ENCODE data around the gene NKAIN2.
"Not testable (repeated sequence)": the region's sequence is repeated elsewhere in the genome, so short reads cannot be mapped to it uniquely, and the experiment has no call there.

Gene NKAIN2

DNA sequence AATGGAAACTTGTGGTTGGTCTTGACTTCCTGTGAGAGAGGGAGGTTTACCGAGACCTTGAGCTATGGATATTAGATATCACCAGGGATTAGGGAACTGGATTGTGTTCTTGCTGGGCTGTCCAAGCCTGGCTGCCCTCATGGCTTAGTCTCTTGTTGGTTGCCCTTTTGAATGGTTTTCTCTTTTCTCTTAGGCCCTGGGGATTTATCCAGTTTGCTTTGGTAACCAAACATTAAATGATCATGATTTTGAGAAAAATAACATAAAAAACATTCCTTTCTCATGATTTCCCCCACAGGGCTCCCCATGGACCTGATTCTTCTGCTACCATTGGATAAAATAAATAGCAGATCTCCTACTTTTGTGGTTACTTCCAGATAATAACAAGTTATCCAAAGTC is 852.2 kb downstream of the NKAIN2 start:
- DNase-seq = no peak

DNA sequence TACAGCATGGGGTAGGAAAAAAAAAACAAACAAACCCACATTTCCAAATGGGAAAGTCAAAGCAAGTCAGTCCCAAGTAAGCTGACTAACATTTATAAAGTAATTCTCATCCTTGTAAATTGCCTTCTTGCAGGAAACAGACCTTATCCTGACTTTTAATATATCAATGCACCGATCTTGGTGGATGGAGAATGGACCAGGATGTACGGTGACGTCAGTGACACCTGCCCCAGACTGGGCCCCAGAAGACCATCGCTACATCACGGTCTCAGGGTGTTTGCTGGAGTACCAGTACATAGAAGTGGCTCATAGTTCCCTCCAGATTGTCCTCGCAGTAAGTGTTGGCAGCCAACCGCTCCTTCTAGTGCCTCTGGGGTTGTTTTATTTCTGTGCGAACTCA is 854.4 kb downstream of the NKAIN2 start:
- no peak for DNase-seq

DNA sequence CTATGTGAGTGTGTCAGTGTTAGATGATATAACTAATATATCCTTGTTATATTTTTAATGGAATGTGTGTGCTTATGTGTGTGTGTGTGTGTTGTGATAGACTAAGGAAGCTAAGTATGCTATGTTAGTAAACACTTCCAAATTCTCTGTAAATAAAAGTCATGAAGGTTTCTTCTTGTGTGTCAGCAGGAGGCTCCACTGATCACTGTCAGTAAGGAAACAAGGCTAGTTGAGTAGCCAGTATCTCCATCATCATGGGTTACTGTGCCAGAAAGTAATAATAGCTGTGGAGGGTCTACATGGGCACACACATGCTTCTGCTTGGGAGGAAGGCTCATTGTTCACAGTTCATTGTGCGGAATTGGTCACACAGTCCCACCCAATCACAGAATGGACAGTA is 855.8 kb downstream of the NKAIN2 start:
- no peak for DNase-seq

DNA sequence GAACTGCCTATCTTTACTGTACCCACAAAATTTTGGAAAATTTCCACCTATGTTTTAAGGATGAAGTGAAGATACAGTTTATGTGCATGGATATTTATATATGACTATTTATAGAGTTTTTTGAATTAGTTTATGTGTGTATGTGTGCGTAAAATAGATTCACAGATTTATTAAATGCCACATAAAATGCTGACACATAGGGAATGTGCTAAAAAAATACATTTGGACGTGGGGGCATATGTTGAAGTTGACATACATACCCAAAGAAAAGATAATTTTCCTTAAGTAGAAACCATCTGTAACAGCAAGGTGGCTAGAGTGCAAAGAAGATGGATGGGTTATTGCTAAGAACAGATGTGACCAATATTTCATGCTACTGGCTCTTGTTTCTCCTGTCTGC is 856.5 kb downstream of the NKAIN2 start:
- DNase-seq = no peak

DNA sequence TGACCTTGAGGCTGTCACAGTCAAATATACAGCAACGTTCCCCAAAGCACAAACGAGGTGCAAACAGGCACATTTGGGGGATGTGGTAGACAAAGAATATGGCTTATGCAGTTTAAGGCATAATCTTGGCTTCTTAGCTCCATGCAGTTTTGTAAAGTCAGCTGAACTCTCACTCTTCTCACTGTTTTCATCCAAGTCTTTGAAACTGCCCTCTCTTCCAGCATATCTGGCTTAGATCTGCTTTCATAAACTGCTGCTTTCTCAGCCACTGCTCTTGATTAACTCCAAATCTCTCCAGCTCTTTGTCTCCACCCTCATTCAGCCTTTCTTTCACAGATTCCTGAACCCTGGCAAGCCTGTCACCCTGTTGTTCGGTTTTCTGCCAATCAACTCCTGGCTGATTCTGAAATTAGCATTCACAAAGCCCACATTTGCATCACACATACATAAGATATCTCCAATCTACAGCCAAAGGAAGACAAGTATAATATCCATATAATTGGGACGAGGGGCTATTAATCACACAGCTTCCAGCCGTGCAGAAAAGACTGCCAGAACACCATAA is 857.5 kb downstream of the NKAIN2 start:
- DNase-seq = no peak

DNA sequence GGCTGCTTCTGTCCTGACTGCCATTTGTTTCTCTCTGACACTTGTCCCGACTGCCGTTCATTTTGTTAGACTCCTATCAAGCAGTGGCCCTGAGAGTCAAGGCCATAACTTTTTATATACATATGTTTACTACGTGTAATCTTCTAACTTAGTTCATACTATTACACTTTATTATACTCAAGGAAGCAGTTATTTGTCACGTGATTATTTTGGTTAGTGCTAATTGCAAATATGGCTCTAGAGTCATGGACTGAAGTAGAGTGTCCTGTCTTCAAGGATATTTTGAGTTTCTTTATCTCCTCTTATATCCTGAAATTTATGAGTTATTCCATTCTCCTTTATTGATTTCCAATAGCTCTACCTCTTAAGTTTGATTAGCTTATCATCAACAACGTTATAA is 864.4 kb downstream of the NKAIN2 start:
- DNase-seq = no peak

DNA sequence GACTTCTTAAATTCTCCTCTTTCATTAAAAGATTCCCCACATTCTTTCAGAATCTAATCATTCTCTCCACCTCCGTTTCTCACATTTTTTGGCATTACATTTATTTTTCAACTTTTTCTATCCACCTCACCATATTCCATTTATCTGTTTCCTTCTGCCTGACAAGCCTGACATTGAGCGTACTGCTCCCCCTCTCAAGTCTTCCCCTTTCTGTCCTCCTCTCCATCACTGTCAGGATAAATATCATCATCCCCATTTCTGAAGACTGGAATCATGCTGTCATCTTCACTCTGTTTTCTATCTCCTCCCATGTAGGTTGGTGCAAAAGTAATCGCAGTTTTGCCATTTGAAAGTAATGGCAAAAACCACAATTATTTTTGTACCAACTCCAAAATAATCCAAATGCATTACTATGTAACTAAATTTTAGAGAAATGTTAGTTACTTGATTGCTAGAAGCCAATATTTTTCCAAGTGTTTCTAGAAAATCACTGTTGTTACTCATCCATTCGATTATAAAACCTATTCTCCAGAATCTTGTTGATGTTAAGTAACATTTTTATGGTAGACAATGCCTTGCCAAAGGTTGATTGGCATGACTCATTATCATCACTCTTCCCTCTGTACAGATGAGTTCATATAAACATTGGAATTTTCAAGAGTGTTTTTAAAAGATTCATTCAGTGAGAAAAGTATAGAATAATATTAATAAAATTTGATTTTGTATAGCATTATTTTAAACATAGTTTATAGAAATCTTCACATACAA is 866.2 kb downstream of the NKAIN2 start:
- no peak for DNase-seq

DNA sequence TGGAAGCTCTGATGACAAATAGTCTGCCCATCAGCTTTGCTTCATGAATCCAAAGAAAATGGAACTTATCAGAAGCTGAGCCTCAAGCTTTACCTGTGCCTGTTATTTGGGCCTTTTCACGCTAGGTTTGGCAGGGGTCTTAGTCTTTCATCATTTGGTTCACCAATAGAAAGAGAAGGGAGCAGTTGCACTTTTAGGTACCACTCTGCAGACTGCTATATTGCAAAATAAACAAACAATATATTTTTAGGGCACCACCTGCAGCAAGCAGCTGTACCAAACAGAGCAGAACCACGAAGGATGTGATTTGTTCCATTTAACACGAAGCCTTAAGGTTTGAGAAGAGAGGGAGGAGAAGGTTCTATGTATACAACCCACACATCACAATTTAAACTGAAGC is 867.1 kb downstream of the NKAIN2 start:
- no peak for DNase-seq

DNA sequence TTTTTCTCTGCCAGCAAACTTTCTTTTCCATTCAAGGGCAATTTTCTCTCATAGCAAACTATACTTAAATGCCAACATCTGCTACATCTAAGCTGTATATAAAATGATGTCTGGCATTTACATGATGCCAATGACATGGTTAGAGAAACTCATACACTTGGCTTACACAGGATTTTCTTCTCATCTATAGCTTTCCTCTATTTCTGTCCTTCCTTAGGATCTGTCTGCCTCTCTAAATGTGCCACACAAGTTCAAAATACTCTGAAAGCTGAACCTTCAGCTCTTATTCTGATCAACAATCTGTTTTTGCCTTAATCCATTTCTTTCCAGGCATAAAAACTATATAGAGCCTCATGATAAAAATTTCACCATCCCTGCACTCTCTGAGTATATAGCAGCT is 867.7 kb downstream of the NKAIN2 start:
- no peak for DNase-seq

DNA sequence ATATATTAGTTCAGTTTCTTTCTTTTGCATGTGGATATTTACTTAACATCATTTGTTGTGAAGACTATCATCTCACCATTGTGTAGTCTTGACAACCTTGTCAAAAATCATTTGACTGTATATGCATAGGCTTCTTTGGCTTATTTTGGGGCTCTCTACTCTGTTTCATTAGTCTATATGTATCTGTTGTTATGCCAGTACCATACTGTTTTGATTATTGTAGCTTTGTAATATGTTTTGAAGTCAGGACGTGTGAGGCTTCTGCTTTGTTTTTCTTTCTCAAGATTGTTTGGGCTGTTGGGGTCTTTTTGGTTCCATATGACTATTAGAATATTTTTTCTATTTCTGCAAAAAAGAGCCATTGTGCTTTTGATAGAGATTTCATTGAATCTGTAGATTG is 870.4 kb downstream of the NKAIN2 start:
- DNase-seq = no peak

DNA sequence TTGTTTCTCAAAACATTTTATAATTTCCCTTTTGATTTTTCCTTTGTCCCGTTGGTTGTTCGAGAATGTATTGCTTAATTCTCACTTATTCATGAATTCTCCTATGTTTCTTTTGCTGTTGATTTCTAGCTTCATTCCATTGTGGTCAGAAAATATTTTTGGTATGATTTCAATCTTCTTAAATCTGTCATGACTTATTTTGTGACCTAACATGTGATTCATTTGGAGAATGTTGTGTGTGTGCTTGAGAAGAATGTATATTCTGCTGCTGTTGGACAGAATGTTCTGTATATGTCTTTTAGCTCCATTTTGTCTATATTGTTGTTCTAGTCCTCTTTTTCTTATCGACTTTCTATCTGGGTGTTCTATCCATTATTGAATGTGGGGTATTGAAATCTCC is 872.4 kb downstream of the NKAIN2 start:
- DNase-seq = no peak

DNA sequence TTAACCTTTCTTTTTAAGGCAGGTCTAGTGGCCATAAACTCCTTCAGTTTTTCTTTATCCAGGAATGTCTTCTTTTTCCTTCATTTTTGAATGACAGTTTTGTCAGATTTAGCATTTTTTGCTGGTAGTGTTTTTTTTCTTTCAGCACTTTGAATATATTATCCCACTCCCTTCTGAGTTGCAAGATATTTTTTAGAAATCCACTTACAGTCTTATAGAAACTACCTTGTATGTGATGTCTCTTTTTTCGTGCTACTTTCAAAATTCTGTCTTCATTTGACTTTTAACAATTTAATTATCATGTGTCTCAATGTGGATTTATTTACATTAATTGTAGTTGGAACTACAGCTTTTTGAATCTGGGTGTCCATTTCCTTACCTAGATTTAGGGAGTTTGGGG is 874.2 kb downstream of the NKAIN2 start:
- no peak for DNase-seq

DNA sequence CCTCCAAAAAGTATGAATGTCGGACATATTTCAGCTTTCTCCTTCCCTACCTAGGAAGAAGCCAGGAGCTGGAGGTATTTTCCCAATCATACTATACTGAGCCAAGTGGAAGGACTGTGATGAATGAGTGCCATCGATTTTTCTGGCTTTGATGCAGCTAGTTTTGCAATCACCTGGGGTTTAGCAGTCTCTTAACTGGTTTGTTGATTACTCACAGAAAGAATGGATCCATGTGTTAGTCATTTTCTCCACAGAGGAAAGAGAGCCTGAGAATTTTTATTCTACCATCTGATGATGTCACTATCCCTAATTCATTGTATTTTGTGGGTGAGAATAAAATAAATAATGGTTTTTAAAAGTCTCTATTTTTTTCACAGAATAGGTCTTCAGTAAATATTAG is 875.7 kb downstream of the NKAIN2 start:
- no peak for DNase-seq

DNA sequence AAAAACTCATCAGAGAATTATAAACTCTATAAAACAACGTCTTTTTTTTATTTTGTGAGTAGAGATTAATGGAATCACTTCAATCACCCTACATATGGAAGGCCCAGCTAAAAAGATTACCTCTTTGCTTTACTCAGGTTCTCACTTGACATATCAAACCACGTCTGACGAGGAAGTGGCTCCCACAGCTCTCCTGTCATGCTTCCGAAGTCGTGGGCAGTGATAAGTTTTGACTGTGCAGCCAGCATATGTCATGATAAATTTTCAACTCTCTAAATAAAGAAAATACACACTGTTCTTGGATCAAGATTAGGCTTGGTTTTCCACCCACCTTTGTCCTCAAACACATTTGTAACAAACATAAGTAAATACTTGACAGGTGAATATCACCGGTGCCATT is 879.1 kb downstream of the NKAIN2 start:
- DNase-seq = no peak

DNA sequence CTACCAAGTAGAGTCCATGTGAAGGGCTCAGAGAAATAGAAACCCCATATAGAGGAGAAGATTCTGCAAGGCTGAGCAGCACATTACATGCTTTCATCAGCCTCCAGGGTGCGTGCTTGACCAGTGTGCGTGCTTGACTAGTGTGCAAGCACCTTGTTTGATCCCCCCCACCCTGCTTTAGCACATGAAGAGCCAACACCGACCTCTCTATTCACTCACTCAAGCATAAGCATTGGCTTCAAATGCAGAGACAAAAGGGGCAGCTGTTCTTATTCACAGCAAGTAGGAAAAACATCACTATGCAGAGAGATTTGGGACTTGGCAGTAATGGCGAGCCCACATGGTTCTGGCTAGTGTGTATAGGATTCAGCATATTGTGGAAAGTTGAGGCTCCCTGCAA is 879.8 kb downstream of the NKAIN2 start:
- DNase-seq = no peak

DNA sequence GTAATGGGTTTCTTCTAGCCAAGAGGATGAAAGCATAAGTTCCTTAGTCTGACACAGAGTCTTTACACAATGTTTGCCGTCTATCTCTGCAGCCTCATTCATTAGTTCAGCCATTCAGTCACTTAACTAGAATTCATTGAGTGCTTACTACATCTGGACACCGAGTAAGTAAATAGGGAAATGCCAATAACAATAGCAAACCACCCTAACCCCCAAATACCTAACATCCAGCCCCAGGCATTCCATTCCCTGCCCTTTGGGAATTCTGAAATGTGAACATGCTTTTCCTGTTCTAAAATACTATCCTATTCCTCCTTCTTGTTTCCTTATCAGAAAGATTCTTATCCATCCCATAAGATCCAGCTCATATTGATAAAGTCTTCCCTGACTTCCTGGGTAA is 881.0 kb downstream of the NKAIN2 start:
- DNase-seq = no peak

DNA sequence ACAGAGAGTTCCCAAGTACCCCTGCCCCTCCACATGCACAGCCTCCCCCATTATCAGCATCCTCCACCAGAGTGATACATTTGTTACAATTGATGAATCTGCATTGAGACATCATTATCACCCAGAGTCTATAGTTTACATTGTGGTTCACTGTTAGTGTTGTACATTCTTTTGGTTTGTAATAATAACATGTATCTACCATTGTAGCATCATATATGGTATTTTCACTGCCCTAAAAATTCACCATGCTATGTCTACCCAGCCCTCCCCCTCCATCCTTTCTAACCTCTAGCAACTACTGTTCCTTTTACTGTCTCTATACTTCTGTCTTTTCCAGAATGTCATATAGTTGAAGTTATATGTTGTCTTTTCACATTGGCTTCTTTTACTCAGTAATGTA is 884.7 kb downstream of the NKAIN2 start:
- DNase-seq = no peak

DNA sequence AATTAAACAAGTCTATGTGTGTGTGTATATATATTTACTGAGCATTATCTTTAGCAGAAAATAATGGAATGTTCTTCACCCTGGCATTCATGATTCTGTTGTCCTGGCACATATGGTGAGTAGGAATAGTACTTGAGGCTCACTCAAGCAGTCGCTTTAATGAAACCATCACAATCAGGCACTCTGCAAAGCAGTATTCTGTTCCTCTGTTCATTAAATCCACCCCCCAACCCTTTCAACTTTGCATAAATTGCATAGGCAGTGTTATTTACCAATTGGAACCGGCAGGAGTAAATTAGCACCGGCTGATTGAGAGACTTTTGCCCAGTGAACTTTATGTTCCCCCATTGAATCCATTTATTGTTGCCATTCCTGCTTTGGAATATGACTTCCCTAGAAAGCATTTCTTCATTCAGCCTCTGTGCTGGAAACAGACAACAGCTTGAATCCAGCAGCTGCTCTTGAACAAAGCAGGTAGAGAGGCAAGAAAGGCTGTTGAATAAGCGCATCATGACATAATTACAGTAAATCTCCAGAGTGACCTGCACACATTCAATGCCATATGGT is 890.6 kb downstream of the NKAIN2 start:
- no peak for DNase-seq

DNA sequence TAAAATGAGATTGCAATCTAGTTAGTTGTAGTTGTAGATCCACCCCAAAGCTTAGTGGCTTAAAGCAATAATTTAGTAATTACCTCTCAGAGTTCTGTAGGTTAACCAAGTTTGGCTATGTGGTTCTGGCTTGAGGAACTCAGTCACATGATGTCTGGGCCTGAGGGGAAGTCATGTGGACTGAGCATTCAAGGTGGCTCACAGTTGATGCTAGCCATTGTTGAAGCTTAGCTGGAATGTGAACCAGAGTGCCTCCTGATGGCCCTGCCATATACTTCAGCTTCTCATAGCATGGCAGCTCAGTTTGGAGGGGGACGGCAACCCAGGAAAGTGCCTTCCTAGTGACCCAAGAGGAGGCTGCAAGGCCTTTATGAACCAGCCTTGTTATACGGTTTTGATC is 895.4 kb downstream of the NKAIN2 start:
- no peak for DNase-seq

DNA sequence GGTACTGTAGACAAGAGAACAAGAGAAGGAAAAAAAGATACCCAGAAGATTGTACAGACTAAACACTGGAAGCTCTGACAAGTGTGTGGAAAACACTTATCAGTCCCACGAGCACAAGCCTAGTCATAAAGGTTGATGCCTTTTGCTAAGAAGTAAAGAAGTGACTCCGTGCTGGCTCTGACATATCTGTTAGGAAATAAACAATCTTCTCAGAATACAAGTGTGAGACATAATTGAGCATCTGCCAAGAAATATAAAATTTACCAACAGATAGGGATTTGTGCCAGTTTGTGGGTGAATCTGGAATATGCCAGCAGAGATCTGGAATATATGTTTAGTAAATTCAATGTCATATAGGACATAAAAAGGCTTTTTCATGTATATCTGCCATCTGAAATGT is 899.9 kb downstream of the NKAIN2 start:
- no peak for DNase-seq

DNA sequence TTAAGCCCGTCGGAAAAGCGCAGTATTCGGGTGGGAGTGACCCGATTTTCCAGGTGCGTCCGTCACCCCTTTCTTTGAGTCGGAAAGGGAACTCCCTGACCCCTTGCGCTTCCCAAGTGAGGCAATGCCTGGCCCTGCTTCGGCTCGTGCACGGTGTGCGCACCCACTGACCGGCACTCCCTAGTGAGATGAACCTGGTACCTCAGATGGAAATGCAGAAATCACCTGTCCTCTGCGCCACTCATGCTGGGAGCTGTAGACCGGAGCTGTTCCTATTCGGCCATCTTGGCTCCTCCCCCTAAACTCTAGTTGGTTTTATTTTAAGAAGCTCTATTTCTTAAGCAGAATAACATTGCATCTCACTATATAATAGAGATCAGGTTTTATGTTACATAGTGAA is 908.9 kb downstream of the NKAIN2 start:
- not testable (repeated sequence) for DNase-seq

DNA sequence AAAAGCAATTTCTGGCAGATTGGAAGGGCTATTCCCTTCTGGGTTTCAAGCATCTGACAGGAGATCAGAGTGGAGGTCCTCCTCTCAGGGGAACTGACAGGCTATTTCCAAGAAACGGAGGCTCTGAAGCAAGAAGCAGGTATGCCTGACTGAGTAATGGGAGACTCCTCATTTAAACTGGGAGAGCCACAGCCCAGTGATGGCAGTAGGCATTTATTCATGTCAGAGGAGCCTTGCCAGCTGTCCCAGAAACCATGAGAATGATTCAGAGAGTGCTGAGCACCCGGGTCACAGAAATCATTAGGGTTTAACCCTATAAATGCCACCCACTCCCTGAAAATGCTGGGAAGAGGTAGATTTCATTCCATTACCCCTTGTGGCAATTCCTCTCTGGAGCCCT is 911.1 kb downstream of the NKAIN2 start:
- DNase-seq = no peak

DNA sequence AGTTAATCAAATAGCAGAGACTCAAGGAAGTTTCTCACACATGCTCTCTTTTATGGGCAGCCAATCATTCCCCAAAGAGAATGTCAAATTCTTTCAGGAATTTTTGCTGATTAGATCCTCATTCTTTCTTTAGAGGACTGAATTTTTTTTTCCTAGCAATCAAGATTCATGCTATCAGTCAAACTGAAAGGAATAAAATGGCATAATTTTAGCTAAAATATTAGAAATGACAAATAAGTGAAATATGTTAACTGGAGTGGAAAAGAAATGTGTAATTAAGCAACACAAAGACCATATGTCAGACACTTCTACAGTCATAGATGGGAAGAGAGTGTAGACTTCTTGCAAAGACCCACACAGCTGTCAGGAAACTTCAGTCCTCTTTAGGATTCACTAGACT is 916.2 kb downstream of the NKAIN2 start:
- DNase-seq = no peak

DNA sequence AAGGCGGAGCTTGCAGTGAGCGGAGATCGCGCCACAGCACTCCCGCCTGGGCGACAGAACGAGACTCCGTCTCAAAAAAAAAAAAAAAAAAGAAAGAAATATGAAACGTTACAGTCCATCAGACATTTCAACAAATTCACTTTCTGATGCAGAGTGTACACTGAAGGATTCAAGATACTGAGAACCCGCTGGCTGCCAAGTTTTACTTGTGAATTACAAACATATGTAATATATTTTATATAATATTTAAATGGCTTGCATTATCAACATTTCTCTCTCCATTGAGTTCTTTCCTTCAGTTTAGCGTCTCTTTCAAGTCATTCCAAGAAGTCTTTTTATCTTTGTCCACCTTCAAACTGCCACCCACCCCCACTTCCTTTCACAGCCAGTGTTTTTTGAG is 917.7 kb downstream of the NKAIN2 start:
- no peak for DNase-seq
